Activated CD8-positive, alpha-beta memory T cell treated with anti-CD3 and anti-CD28 coated beads, Interleukin-2, amount 50 U/mL, for 1 hour (primary cell): ENCODE results near the gene BHLHA9.

Experiments
- DNase-seq: peaks from one replicate; pipeline ENCODE4 v3.0.0-alpha.2; 2020; ENCODE audit errors: extremely low read depth

BHLHA9 gene

DNA sequence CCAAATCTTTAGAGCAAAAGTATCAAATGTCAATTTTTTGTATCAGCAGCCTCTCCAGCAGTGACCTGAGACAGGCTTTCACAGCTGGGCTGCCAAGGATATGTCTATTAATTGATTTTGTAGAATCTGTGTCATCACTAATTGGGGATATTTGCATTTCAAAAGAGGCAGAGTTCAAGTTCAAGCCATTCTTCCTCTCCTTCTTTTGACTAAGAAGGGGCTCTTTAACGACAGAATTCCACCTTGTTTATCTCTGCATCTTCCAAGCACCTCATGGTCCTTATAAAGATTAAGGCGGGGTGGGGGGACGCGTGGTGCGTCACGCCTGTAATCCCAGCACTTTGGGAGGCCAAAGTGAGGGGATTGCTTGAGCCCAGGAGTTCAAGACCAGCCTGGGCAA, 15.2 kb upstream of the BHLHA9 start:
- DNase-seq, result no peak

GRCh38 chr17:1256699-1257098, 13.5 kb upstream of the BHLHA9 start:
- no peak for DNase-seq

DNA sequence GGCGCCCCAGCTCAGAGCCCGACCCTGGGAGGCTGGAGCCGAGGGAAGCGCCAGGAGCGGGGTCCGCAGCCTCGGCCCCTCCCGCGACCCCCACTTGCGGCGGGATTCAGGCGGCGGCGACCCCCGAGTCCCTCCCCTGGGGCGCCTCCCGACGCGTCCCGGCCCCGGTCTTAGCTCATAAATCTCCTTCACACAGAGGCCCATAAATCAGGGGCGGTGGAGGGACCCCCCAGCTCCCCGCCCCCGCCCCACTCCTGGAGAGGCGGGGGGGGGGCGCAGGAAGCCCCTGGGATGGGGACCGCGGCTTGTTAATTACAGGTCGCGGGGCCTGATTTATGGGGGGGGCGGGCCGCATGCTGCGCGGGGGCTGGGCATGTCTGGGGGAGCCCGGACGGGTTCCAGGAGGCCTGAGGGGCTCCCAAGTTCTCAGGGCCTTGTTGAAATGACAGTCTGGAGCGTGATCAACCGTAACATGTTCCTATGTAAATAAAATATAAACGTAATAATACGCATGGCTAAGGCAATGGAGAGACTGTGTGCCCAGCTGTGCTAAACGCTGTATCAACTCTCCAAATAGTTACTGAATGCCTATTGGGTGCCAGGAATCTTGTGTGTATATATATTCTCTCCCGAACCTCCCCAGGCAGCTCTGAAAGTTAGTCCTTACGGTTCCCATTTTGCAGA, 10.0 kb upstream of the BHLHA9 start:
- DNase-seq, result no peak

DNA sequence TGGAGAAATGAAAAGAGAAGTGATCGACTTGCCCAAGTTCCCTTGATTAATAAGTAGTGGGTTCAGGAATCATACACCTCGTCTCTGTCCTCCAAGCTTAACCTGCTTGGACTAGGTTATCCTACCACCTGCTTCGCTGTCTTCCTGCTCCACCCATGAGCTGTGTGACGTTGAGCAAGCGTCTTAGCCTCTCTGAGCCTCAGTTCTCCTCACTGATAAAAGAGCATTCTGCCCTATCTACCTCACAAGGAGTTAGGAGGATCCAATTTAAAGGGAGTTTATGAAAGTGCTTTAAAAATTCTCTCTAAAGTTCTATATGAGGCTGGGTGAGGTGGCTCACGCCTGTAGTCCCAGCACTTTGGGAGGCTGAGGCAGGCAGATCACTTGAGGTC, 9.5 kb upstream of the BHLHA9 start:
- no peak for DNase-seq

DNA sequence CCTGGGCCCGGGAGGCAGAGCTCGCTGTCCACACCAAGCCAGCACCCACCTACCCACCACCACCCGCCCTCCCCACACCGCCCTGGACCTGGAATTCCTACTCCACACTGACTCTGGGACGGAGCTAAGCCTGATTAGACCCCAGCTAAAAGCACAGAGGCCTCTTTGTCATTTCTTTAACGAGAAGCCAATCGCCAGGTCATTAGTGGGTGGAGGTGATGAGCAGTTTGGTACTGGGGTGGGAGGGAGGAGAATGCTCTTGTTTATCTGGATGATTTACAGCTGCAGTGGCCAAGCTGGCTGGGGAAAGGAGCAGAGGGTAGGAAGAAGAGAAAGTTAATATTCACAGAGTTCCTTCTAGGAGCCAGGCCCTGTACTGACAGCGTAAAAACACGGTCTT, 6.0 kb upstream of the BHLHA9 start:
- DNase-seq, result no peak

GRCh38 chr17:1267471-1267943, 2.7 kb upstream of the BHLHA9 start:
- no peak for DNase-seq

DNA sequence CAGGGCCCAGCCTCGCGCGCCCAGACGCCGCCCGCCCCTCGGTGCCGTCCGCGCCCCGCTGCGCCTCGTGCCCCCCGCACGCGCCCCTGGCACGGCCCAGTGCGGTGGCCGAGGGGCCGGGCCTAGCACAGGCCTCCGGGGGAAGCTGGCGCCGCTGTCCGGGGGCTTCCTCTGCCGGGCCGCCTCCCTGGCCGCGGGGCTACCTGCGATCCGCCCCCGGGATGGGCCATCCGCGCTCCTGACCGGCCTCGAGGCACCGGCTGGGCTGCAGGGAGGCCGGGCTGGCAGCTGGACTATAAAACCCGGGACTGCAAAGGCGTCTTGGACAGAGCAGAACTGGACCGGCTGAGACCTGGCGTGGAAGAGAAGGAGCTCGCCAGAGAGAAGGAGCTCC, 783 bp downstream of the BHLHA9 start:
- no peak for DNase-seq

- DNase-seq, result no peak
Observed at GRCh38 chr17:1271441-1271840, 1.2 kb downstream of the BHLHA9 start.

- no peak for DNase-seq
Observed at GRCh38 chr17:1272701-1273100, 2.5 kb downstream of the BHLHA9 start.

DNA sequence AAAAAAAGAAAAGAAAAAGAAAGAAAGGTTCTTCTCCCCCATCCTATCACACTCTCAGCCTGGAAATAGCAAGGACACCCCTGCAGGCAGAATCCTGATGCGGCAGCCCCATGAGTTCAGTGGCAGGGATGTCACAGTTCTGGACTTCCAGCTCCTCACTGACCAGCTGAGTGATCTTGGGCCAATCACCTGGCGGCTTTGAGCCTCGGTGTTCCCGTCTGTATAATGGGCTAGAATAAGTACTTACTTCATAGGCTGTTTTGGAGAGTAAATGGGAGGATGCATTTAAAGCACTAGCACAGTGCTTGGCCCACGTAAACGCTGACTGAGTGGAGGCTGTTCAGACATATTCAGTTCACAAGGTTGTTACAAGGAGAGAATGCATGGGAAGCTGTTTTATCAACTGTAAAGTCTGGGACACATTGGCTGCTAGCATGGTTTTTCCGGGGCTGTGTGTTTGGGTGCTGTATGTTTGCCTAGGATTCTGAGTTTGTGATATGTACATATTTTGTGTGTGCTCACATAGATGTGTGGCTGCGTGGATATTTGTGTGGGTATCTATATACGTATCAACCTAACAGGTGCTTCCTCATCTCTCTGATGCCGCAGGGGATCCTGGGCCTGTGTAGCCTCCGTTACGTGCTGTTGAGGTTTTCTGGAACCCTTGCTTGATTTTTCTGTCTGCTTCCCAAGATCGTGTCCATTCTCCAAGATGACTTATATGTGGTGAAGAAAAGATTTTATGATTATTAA, 3.4 kb downstream of the BHLHA9 start:
- DNase-seq, result no peak

DNA sequence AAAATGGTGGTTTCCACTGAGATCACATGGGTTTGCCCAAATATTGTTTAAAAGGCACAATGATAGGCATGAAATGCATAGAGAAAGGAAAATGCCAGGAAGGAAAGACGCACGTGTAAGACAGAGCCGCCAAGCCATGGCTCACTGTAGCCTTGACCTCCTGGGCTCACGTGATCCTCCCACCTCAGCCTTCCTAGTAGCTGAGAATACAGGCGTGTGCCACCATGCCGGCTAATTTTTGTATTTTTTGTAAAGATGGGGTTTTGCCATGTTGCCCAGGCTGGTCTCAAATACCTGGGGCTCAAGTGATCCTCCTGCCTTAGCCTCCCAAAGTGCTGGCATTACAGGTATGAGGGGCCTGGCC, 4.0 kb downstream of the BHLHA9 start:
- DNase-seq, result no peak

DNA sequence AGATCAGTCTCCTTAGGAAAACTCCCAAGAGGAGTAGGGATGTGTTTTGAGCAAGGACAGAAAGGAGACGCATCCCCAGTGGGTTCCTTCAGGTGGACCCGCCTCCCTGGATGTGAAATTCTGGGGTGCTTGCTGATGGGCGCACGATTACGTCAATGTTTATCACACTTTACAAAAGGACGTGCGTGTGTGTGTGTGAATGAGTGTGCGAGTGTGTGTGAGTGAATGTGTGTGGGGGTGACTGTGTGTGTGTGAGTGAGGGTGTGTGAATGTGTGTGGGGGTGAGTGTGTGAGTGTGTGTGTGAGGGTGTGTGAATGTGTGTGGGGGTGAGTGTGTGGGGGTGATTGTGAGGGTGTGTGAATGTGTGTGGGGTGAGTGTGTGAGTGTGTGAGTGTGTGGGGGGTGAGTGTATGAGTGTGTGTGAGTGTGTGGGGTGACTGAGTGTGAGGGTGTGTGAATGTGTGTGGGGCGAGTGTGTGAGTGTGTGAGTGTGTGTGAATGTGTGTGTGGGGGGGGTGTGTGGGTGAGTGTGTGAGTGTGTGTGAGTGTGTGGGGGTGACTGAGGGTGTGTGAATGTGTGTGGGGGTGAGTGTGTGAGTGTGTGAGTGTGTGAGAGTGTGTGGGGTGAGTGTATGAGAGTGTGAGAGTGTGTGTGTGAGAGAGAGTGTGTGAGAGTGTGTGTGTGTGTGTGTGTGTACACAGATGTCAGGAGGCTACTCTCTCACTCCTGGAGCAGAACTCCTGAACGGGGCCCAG, 5.1 kb downstream of the BHLHA9 start:
- no peak for DNase-seq

DNA sequence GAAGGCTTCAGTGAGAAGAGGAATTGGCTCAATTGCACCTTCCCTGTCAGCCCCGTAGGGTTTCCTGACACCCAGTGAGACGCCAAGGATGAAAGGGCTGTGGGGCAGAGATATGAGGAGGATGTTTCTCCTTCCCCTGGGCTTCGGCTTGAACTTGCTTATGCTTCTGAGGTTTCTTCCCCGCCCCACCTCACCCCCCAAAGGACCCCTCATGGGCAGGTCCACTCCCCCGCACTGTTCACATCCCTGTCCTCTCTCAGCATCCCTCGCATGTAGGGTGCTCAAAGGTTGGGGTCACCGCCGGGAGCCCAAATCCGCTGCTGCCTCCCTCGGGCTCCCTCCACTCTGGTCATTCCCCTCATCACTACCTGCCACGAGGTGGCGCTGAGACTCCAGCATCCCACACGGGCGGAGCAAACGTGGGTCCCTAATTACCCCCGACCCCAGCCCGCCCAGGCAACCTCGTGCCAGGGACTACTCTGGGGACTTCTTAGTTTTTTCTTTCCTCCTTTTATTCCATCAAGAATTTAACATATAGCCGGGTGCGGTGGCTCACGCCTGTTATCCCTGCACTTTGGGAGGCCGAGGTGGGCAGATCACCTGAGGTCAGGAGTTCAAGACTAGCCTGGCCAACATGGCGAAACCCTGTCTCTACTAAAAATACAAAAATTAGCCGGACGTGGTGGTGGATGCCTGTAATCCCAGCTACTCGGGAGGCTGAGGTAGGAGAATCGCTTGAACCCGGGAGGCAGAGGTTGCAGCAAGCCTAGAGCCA, 5.9 kb downstream of the BHLHA9 start:
- DNase-seq, result no peak

DNA sequence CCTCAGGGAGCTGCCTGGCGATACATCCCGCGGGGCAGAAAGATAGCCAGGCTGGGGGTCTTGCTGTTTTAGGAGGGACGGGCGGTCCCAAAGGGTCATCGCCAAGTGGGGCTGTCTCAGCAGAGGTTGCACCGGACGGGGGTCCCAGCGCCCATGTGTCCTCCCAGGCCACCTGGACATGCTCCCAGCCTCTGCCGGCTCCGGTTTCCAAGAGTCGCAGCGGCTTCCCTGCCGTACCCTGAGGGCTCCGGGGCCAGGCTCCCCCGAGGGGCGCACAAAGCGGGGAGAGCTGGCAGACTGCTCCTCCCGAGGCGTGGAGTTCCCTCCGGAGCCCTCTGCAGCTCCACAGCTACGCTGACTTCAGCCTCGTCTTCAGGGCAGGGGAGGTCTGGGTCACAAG, 10.4 kb downstream of the BHLHA9 start:
- DNase-seq, result no peak

GRCh38 chr17:1286379-1287106, 16.3 kb downstream of the BHLHA9 start:
- no peak for DNase-seq

- no peak for DNase-seq
Observed at GRCh38 chr17:1289695-1290094, 19.5 kb downstream of the BHLHA9 start.

DNA sequence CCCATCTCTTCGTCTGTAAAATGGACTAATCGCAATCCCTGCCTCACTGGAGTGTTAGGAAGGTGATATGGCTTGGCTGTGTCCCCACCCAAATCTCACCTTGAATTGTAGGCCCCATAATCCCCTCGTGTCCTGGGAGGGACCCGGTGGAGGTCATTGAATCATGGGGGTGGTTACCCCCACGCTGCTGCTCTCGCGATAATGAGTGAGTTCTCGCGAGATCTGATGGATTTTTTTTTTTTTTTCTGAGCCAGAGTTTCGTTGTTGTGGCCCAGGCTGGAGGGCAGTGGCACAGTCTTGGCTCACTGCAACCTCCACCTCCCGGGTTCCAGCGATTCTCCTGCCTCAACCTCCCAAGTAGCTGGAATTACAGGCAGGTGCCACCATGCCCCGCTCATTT, 20.4 kb downstream of the BHLHA9 start:
- DNase-seq, result no peak

- peak; percentile 81 for DNase-seq
Observed at GRCh38 chr17:1294157-1294717, 24.0 kb downstream of the BHLHA9 start.

DNA sequence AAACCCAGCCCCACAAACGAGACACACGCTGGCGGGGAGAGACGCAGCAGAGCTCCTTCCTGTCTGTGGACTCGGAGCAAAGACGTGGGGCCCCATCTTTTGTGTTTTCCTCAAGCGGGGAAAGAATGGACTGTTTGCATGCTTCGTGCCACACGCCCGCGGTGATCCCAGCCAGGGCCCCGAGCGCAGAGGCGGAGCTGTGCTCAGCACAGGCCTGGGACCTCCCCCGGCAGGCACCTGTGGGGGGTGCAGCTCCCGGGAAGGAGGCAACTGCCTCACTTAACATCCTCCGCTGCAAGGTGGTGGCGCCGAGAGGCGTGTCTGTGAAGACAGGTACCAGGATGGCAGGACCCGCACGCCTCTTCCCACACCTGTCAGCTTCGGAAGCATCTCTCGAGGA, 28.4 kb downstream of the BHLHA9 start:
- DNase-seq, result no peak

- no peak for DNase-seq
Observed at GRCh38 chr17:1299552-1300370, 29.5 kb downstream of the BHLHA9 start.
